Nephron (organoid): ENCODE data around the gene FHL3.

ENCODE experiments used
- H3K27ac Mint-ChIP-seq, 3 experiments: 2 replicates each; pipeline ENCODE4 v1.8.0; 2020; ENCODE audit warnings: mixed read lengths in 3 of 3, mild to moderate bottlenecking in 2 of 3, moderate library complexity in 1 of 3
- H3K27me3 Mint-ChIP-seq: 2 replicates; pipeline ENCODE4 v1.8.0; 2021; ENCODE audit warnings: low read depth, mild to moderate bottlenecking, moderate library complexity, mixed read lengths
- H3K36me3 Mint-ChIP-seq: 2 replicates; pipeline ENCODE4 v1.8.0; 2020; ENCODE audit warnings: low read depth, mixed read lengths
- H3K4me1 Mint-ChIP-seq: 2 replicates; pipeline ENCODE4 v1.8.0; 2020; ENCODE audit warnings: mixed read lengths
- H3K4me3 Mint-ChIP-seq, 3 experiments: 2 replicates each; pipeline ENCODE4 v1.8.0; 2020; ENCODE audit warnings: mild to moderate bottlenecking in 3 of 3, mixed read lengths in 3 of 3, moderate library complexity in 2 of 3
- H3K9me3 Mint-ChIP-seq: 2 replicates; pipeline ENCODE4 v1.8.0; 2020; ENCODE audit warnings: mixed read lengths
- TF ChIP-seq, protein P1 (sequence below), 3 experiments: fragments of 200-600 bp; sonication (generic); IDR thresholded peaks; one replicate each; pipeline ENCODE4 v1.5.0; 2021; ENCODE audit warnings: antibody characterized with exemption in 3 of 3; ENCODE audit not compliant: unreplicated experiment in 3 of 3

FHL3 gene

GRCh38 chr1:38000529-38001455, 4.5 kb downstream of the FHL3 start:
- peaks cover 4% of the 10 kb centered on the region for H3K27me3 Mint-ChIP-seq
- TF ChIP-seq, protein P1, sequence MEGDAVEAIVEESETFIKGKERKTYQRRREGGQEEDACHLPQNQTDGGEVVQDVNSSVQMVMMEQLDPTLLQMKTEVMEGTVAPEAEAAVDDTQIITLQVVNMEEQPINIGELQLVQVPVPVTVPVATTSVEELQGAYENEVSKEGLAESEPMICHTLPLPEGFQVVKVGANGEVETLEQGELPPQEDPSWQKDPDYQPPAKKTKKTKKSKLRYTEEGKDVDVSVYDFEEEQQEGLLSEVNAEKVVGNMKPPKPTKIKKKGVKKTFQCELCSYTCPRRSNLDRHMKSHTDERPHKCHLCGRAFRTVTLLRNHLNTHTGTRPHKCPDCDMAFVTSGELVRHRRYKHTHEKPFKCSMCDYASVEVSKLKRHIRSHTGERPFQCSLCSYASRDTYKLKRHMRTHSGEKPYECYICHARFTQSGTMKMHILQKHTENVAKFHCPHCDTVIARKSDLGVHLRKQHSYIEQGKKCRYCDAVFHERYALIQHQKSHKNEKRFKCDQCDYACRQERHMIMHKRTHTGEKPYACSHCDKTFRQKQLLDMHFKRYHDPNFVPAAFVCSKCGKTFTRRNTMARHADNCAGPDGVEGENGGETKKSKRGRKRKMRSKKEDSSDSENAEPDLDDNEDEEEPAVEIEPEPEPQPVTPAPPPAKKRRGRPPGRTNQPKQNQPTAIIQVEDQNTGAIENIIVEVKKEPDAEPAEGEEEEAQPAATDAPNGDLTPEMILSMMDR (IDR thresholded peaks at IDR 0.05; ENCODE audit: unreplicated experiment in 3 of 3), result no peak
- H3K36me3 Mint-ChIP-seq, result peaks cover 17% of the 10 kb centered on the region
- no peaks in the 10 kb centered on the region for H3K9me3 Mint-ChIP-seq
- peak overlapping the region; percentile 97 to 100 (median 99) for H3K27ac Mint-ChIP-seq
- H3K4me3 Mint-ChIP-seq, result peak overlapping the region; percentile 71 to 78 (median 78)
- H3K4me1 Mint-ChIP-seq, result peaks cover 69% of the 10 kb centered on the region

- TF ChIP-seq, protein P1 (IDR thresholded peaks at IDR 0.05; ENCODE audit: unreplicated experiment in 3 of 3), result no peak
- Mint-ChIP-seq H3K27me3 (peaks cover 4% of the 10 kb centered on the region), H3K27ac (peak overlapping the region; percentile 97 to 100 (median 99)), H3K36me3 (peaks cover 17% of the 10 kb centered on the region), H3K9me3 (no peaks in the 10 kb centered on the region), H3K4me1 (peaks cover 72% of the 10 kb centered on the region), H3K4me3 (peak overlapping the region; percentile 68 to 78 (median 71))
These were observed 5.1 kb downstream of the FHL3 start for GRCh38 chr1:38000233-38000528.

DNA sequence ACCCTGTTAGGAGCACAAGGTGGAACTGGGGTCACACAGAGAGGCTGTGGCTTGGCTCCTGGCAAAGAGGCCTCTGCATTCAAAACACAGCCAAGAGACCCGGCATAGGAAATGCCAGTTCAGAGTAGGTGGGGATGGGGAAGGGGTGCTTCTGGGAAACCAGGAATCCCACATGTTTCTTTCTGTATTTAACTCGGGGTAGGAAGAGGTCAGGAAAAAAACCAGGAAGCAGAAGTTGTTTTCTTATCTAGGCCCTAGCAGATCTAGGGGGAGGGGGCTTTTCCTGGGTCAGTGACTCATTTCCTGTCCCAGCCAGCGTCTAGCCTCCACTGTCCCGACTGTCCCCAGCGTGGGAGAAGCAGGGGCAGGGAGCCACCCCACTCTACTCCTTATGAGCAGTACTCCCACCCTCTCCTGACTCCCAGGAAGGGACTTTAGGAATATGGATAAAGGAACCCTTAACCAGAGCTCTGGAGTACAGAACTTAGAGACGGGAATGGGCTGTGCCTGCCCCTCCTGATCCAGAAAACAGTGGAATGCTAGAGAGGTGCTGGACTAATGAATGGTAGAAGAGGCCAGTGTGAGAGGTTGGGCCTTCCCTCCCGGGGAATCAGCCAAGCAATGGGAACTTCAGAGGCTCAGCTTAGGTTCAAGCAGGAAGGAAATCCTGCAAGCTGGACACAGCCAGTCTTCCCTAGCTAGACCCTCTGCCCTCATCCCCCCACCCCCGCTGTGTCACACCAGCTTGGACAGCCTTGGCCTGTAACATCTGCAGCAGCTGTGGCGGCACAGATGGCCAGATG, 5.7 kb downstream of the FHL3 start:
- Mint-ChIP-seq H3K27ac (peak overlapping the region; percentile 97 to 100 (median 99)), H3K36me3 (peaks cover 17% of the 10 kb centered on the region), H3K9me3 (no peaks in the 10 kb centered on the region), H3K4me3 (peak overlapping the region; percentile 68 to 78 (median 71)), H3K4me1 (peaks cover 75% of the 10 kb centered on the region), H3K27me3 (peaks cover 4% of the 10 kb centered on the region)
- TF ChIP-seq, protein P1 (IDR thresholded peaks at IDR 0.05; ENCODE audit: unreplicated experiment in 3 of 3), result no peak

GRCh38 chr1:37998913-37999429, 6.3 kb downstream of the FHL3 start:
- Mint-ChIP-seq H3K9me3 (no peaks in the 10 kb centered on the region), H3K27me3 (peaks cover 4% of the 10 kb centered on the region), H3K4me3 (peak overlapping the region; percentile 68 to 78 (median 71)), H3K36me3 (peaks cover 17% of the 10 kb centered on the region), H3K4me1 (peaks cover 68% of the 10 kb centered on the region), H3K27ac (peak overlapping the region; percentile 97 to 100 (median 99))
- TF ChIP-seq, protein P1 (IDR thresholded peaks at IDR 0.05; ENCODE audit: unreplicated experiment in 3 of 3), result no peak

DNA sequence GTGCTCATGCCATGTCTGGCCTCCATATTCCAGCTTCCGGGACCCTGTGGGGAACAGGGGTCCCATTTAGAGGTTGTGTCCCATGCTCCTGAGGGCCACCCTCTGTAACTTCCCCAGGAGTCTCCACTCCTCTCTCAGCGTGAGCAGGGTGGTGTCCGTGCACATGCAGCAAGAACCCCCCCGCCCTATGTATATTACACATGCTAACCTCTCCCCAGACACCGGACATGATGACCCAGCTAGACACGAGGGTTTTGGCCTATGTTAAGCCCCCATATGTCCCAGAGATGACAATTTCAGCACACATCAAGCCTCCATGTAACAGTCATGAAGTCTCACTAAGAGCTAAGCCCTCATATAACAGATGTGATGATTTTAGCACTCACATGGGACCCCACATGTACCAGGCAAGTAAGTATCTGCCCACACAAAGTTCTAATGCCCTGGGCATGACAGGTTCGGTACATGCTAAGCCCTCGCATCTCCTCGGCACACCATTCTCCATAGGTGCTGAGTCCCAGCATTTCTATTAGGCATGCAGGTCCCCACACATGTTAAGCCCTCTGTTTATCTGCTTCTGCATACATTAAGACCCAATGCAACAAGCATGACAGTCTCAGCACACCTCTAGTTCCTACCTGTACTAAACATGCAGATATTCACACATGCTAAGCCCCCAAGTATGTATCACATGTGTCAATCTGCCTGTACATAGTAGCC, 7.1 kb downstream of the FHL3 start:
- Mint-ChIP-seq H3K36me3 (peaks cover 17% of the 10 kb centered on the region), H3K4me1 (peaks cover 61% of the 10 kb centered on the region), H3K27me3 (peaks cover 4% of the 10 kb centered on the region), H3K4me3 (peak overlapping the region; percentile 5 to 63 (median 35)), H3K27ac (peak overlapping the region; percentile 88 to 100 (median 97)), H3K9me3 (no peaks in the 10 kb centered on the region)
- TF ChIP-seq, protein P1 (IDR thresholded peaks at IDR 0.05; ENCODE audit: unreplicated experiment in 3 of 3), result no peak
